Epithelial cell of alveolus of lung (primary cell): ENCODE measurements around the gene DPYD. TPM values are rescaled to one million over a fixed set of nuclear protein-coding genes. Genes with fewer than 3 reads are reported as not detected.

ENCODE experiments used
- total RNA-seq: library from RNA; depleted of rRNA; stranded (reverse); fragments of >200 nt; gene quantifications from 2 replicates; pipeline ENCODE4 v1.2.1, GENCODE V29; 2015

The DPYD gene
- 11.6 and 44.4 TPM in 2 replicates for total RNA-seq

GRCh38 chr1:97920832-97921571, at the start of gene DPYD:
TSS of gene DPYD (minus strand) at chr1:97921034. CDS start at chr1:97920922, 112 bp downstream.

